T-helper 2 cell (primary cell): Measurements from ENCODE around the gene SRGAP2B.
"Not testable (repeated sequence)": the region's sequence is repeated elsewhere in the genome, so short reads cannot be mapped to it uniquely, and the experiment has no call there.

ENCODE experiments used
- DNase-seq, 5 experiments: peaks; one replicate each; pipeline versions ENCODE4 v3.0.0 to v3.0.0-alpha.2; 2012 to 2022

SRGAP2B gene

GRCh38 chr1:145082483-145083255, 12.5 kb downstream of the SRGAP2B start:
- not testable (repeated sequence) for DNase-seq

- DNase-seq: not testable (repeated sequence)
Observed at GRCh38 chr1:145080193-145080592, 14.9 kb downstream of the SRGAP2B start.

- DNase-seq: not testable (repeated sequence)
Observed at GRCh38 chr1:145079737-145080136, 15.4 kb downstream of the SRGAP2B start.

GRCh38 chr1:145078787-145079370, 16.2 kb downstream of the SRGAP2B start:
- not testable (repeated sequence) for DNase-seq

GRCh38 chr1:145077872-145078786, 17.0 kb downstream of the SRGAP2B start:
- DNase-seq: not testable (repeated sequence)

- DNase-seq: not testable (repeated sequence)
Observed at GRCh38 chr1:145076877-145077276, 18.3 kb downstream of the SRGAP2B start.

GRCh38 chr1:145074021-145074559, 21.0 kb downstream of the SRGAP2B start:
- DNase-seq: not testable (repeated sequence)

GRCh38 chr1:145071569-145071968, 23.6 kb downstream of the SRGAP2B start:
- DNase-seq: not testable (repeated sequence)

- DNase-seq: not testable (repeated sequence)
Observed at GRCh38 chr1:145066486-145066885, 28.6 kb downstream of the SRGAP2B start.

- DNase-seq: not testable (repeated sequence)
Observed at GRCh38 chr1:145065194-145065826, 29.8 kb downstream of the SRGAP2B start.

- DNase-seq: not testable (repeated sequence)
Observed at GRCh38 chr1:145063941-145064648, 31.0 kb downstream of the SRGAP2B start.

GRCh38 chr1:145063285-145063684, 31.8 kb downstream of the SRGAP2B start:
- not testable (repeated sequence) for DNase-seq

- not testable (repeated sequence) for DNase-seq
Observed at GRCh38 chr1:145058184-145058583, 36.9 kb downstream of the SRGAP2B start.

- not testable (repeated sequence) for DNase-seq
Observed at GRCh38 chr1:145055217-145055760, 39.8 kb downstream of the SRGAP2B start.

GRCh38 chr1:145053428-145053827, 41.7 kb downstream of the SRGAP2B start:
- DNase-seq: not testable (repeated sequence)

GRCh38 chr1:145052019-145052776, 42.9 kb downstream of the SRGAP2B start:
- DNase-seq: not testable (repeated sequence)

GRCh38 chr1:145048181-145048856, 46.8 kb downstream of the SRGAP2B start:
- DNase-seq: not testable (repeated sequence)

- not testable (repeated sequence) for DNase-seq
Observed at GRCh38 chr1:145047553-145047952, 47.6 kb downstream of the SRGAP2B start.

GRCh38 chr1:145045571-145046273, 49.4 kb downstream of the SRGAP2B start:
- DNase-seq: not testable (repeated sequence)
